Glutamatergic neuron (in vitro differentiated cells): Measurements from ENCODE around the gene SLC2A5. TPM values are rescaled to one million over a fixed set of nuclear protein-coding genes. Genes with fewer than 3 reads are reported as not detected.
"Not testable (repeated sequence)": the region's sequence is repeated elsewhere in the genome, so short reads cannot be mapped to it uniquely, and the experiment has no call there.

Experiments
- DNase-seq: peaks from one replicate; pipeline ENCODE4 v3.0.0; 2022
- H3K27ac Mint-ChIP-seq: one replicate; pipeline ENCODE4 v1.8.0; 2020; ENCODE audit warnings: mild to moderate bottlenecking, mixed read lengths, inconsistent platforms; ENCODE audit not compliant: unreplicated experiment
- H3K27me3 Mint-ChIP-seq: one replicate; pipeline ENCODE4 v1.8.0; 2020; ENCODE audit warnings: mild to moderate bottlenecking, moderate library complexity, mixed read lengths, inconsistent platforms; ENCODE audit not compliant: unreplicated experiment
- H3K36me3 Mint-ChIP-seq: one replicate; pipeline ENCODE4 v1.8.0; 2020; ENCODE audit warnings: mild to moderate bottlenecking, mixed read lengths, inconsistent platforms; ENCODE audit not compliant: unreplicated experiment
- H3K4me1 Mint-ChIP-seq: one replicate; pipeline ENCODE4 v1.8.0; 2020; ENCODE audit warnings: mild to moderate bottlenecking, low read depth, mixed read lengths, inconsistent platforms; ENCODE audit not compliant: unreplicated experiment
- H3K4me3 Mint-ChIP-seq: one replicate; pipeline ENCODE4 v1.8.0; 2020; ENCODE audit warnings: mild to moderate bottlenecking, mixed read lengths, inconsistent platforms; ENCODE audit not compliant: unreplicated experiment
- H3K9me3 Mint-ChIP-seq: one replicate; pipeline ENCODE4 v1.8.0; 2020; ENCODE audit warnings: mild to moderate bottlenecking, moderate library complexity, mixed read lengths, inconsistent platforms; ENCODE audit not compliant: unreplicated experiment
- total RNA-seq: library from RNA; stranded (reverse); fragmentation: NEBNext Ultra II Directional; extraction: Animal tissue kit (Norgen Biotek cat#: 25700); gene quantifications from one replicate; pipeline ENCODE4 v1.2.1, GENCODE V29; 2021; ENCODE audit not compliant: unreplicated experiment
- TF ChIP-seq, protein P1 (sequence below): fragments of 200-600 bp; sonication (generic); IDR thresholded peaks from one replicate; pipeline ENCODE4 v1.5.0; 2021; ENCODE audit not compliant: partially characterized antibody, unreplicated experiment

Gene SLC2A5
- total RNA-seq, 1 donor from 2014 or later: 0.64 TPM

GRCh38 chr1:9035226-9035625 is 34.2 kb downstream of the SLC2A5 start:
- Mint-ChIP-seq H3K9me3 (peaks cover 11% of the 10 kb centered on the region), H3K27me3 (no peaks in the 10 kb centered on the region), H3K4me3 (no peak overlapping the region), H3K27ac (no peak overlapping the region), H3K4me1 (no peaks in the 10 kb centered on the region), H3K36me3 (peaks cover 22% of the 10 kb centered on the region)
- DNase-seq: no peak
- TF ChIP-seq, protein P1, sequence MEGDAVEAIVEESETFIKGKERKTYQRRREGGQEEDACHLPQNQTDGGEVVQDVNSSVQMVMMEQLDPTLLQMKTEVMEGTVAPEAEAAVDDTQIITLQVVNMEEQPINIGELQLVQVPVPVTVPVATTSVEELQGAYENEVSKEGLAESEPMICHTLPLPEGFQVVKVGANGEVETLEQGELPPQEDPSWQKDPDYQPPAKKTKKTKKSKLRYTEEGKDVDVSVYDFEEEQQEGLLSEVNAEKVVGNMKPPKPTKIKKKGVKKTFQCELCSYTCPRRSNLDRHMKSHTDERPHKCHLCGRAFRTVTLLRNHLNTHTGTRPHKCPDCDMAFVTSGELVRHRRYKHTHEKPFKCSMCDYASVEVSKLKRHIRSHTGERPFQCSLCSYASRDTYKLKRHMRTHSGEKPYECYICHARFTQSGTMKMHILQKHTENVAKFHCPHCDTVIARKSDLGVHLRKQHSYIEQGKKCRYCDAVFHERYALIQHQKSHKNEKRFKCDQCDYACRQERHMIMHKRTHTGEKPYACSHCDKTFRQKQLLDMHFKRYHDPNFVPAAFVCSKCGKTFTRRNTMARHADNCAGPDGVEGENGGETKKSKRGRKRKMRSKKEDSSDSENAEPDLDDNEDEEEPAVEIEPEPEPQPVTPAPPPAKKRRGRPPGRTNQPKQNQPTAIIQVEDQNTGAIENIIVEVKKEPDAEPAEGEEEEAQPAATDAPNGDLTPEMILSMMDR: no peak

DNA sequence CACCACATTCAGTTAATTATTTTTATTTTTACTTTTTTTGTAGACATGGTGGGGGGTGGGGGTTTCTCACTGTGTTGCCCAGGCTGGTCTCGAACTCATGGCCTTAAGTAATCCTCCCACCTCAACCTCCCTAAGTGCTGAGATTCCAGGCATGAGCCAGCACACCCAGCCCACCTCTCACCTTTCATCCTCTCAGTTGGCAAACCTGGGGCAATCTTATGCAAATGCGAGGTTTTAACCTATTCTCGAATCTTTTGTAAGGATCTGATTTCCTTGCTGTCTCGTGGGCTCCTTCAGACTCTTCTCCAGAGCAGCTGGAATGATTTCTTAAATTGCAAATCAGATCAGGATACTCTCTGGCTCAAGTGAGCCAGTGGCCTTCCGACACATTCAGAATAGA is 36.1 kb downstream of the SLC2A5 start:
- H3K36me3 Mint-ChIP-seq: peaks cover 26% of the 10 kb centered on the region
- TF ChIP-seq, protein P1: no peak
- no peak for DNase-seq
- peaks cover 11% of the 10 kb centered on the region for H3K9me3 Mint-ChIP-seq
- no peak overlapping the region for H3K27ac Mint-ChIP-seq
- H3K4me1 Mint-ChIP-seq: no peaks in the 10 kb centered on the region
- no peaks in the 10 kb centered on the region for H3K27me3 Mint-ChIP-seq
- H3K4me3 Mint-ChIP-seq: no peak overlapping the region

DNA sequence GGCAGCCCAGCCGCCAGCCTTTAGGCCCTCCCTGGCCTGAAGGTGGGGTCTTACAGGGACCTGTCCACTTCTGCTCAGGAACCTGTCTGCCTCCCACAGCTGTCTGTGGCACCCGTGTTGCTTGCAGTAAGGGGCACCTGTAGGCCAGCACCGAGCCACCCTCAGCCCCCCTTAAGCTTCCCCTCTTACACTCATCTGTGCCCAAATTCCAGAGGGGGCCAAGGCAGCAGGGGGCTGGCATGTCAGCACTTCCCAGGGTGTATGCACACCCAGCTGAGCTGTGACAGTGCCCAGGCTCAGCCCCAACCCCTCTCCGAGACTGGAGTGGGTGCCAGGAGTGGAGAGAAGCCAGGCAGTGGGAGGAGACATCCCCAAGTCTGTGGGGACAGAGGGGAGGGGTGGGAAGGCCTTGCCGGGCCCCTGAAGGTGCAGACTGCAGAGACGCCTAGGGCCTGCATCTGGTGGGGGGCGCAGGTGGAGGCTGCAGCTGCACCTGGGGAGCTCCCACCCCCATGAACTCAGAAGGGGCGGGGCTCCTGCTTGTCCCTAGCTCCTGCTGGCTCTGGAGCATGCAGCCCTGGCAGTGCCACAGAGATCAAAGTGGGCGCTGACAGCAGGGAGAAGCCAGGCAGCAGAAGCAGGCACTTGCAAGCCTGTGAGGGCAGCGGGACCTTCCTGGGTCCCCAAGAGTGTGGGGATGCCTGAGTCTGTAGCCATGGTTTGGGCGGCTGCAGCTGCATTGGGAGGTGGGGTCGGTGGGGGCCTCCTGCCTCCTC is 37.8 kb downstream of the SLC2A5 start:
- TF ChIP-seq, protein P1: no peak
- no peak overlapping the region for H3K4me3 Mint-ChIP-seq
- no peak for DNase-seq
- H3K27ac Mint-ChIP-seq: no peak overlapping the region
- H3K27me3 Mint-ChIP-seq: no peaks in the 10 kb centered on the region
- no peaks in the 10 kb centered on the region for H3K4me1 Mint-ChIP-seq
- peaks cover 23% of the 10 kb centered on the region for H3K36me3 Mint-ChIP-seq
- H3K9me3 Mint-ChIP-seq: peaks cover 13% of the 10 kb centered on the region

DNA sequence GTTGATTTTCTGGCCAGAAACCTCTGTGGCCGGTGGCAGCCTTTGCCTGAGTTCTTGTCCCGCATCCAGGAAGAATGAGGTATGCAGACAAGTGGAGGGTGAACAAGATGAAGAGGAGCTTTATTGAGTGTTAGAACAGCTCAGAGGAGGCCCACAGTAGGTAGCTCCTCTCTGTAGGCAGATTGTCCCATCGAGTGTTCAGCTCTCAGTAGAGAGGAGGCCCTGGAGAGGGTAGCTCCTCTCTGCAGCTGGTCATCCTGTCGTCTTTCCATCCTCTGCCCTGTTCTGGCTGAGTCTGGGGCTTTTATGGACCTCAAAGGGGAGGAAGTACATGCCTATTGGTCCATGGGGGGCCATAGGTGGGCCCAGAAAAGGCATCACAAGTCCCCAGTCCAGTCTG is 38.4 kb downstream of the SLC2A5 start:
- not testable (repeated sequence) for H3K4me1 Mint-ChIP-seq, H3K4me3 Mint-ChIP-seq, H3K27ac Mint-ChIP-seq, DNase-seq, H3K27me3 Mint-ChIP-seq
- Mint-ChIP-seq H3K36me3 (peaks cover 23% of the 10 kb centered on the region), H3K9me3 (peaks cover 13% of the 10 kb centered on the region)

- TF ChIP-seq, protein P1: no peak
- no peak for DNase-seq
- Mint-ChIP-seq H3K36me3 (peaks cover 9% of the 10 kb centered on the region), H3K27me3 (no peaks in the 10 kb centered on the region), H3K27ac (no peak overlapping the region), H3K9me3 (peaks cover 8% of the 10 kb centered on the region), H3K4me3 (no peak overlapping the region), H3K4me1 (no peaks in the 10 kb centered on the region)
Observed at GRCh38 chr1:9028921-9029705, 40.3 kb downstream of the SLC2A5 start.
